IMR-90 (cell line): ENCODE results near the gene TSPAN3. TPM values are rescaled to one million over a fixed set of nuclear protein-coding genes. Genes with fewer than 3 reads are reported as not detected.

Experiments
- ATAC-seq: fragments of 200-7000 bp; cut with Tn5 transposase; 2 replicates; pipeline ENCODE4 v1.9.1; 2020; ENCODE audit warnings: low read depth, mild to moderate bottlenecking, moderate library complexity
- BruUV-seq: library from RNA; stranded (reverse); fragments of 400-500 nt; replicated peaks from 2 replicates; lab custom pipeline; 2021; lab: Mats Ljungman, UMichigan
- CTCF ChIA-PET: fragments of 300-600 bp; formaldehyde crosslinking; extraction: SDS; loops from one replicate; lab custom pipeline; 2021; ENCODE audit warnings: antibody characterized with exemption; lab: Yijun Ruan, JAX
- POLR2A ChIA-PET: fragments of 300-600 bp; sonication (Branson Sonifier 250); formaldehyde crosslinking; loops from one replicate; lab custom pipeline; 2022; ENCODE audit warnings: antibody characterized with exemption; ENCODE audit not compliant: unreplicated experiment; lab: Charles Lee
- DNase-seq: peaks from one replicate; pipeline ENCODE4 v3.0.0; 2013
- H2AFZ ChIP-seq: replicated peaks from 2 replicates; pipeline ENCODE3; 2013; ENCODE audit warnings: low read length, mild to moderate bottlenecking; ENCODE audit not compliant: poor library complexity
- H2AK5ac ChIP-seq: 2 replicates; pipeline ENCODE4 v1.6.1; 2013; ENCODE audit warnings: low read depth, low read length, inconsistent platforms
- H2AK9ac ChIP-seq: replicated peaks from 2 replicates; pipeline ENCODE3; 2013; ENCODE audit warnings: mild to moderate bottlenecking, low read depth, low read length, moderate library complexity; ENCODE audit not compliant: poor library complexity
- H2BK120ac ChIP-seq: 2 replicates; pipeline ENCODE4 v1.6.1; 2013; ENCODE audit warnings: low read depth, low read length, inconsistent platforms
- H2BK15ac ChIP-seq: 3 replicates; pipeline ENCODE4 v1.6.1; 2013; ENCODE audit warnings: low read depth, low read length, inconsistent platforms
- H2BK20ac ChIP-seq: 2 replicates; pipeline ENCODE4 v1.6.1; 2013; ENCODE audit warnings: low read depth, mild to moderate bottlenecking, inconsistent platforms, low read length, moderate library complexity
- H2BK5ac ChIP-seq: 2 replicates; pipeline ENCODE4 v1.6.1; 2013; ENCODE audit warnings: mild to moderate bottlenecking, low read depth, low read length, inconsistent platforms; ENCODE audit not compliant: poor library complexity, severe bottlenecking
- H3K14ac ChIP-seq: replicated peaks from 2 replicates; pipeline ENCODE4 v1.6.1; 2013; ENCODE audit warnings: low read depth, low read length, inconsistent platforms
- H3K18ac ChIP-seq: 2 replicates; pipeline ENCODE4 v1.6.1; 2013; ENCODE audit warnings: low read depth, low read length, control low read depth
- H3K23ac ChIP-seq: 2 replicates; pipeline ENCODE4 v1.6.1; 2013; ENCODE audit warnings: low read depth, low read length, inconsistent platforms
- H3K27ac ChIP-seq: 2 replicates; pipeline ENCODE4 v1.5.1; 2013; ENCODE audit warnings: mild to moderate bottlenecking, control low read depth, low read length; ENCODE audit not compliant: insufficient read depth
- H3K27me3 ChIP-seq: 2 replicates; pipeline ENCODE4 v1.6.1; 2013; ENCODE audit warnings: low read length; ENCODE audit not compliant: control insufficient read depth, insufficient read depth
- H3K36me3 ChIP-seq: 2 replicates; pipeline ENCODE4 v1.6.1; 2013; ENCODE audit warnings: low read length, mixed read lengths; ENCODE audit not compliant: control insufficient read depth, insufficient read depth
- H3K4ac ChIP-seq: 2 replicates; pipeline ENCODE4 v1.6.1; 2013; ENCODE audit warnings: low read depth, low read length, inconsistent platforms
- H3K4me1 ChIP-seq: 2 replicates; pipeline ENCODE4 v1.6.1; 2013; ENCODE audit warnings: low read length, mixed read lengths; ENCODE audit not compliant: control insufficient read depth, insufficient read depth
- H3K4me2 ChIP-seq: 2 replicates; pipeline ENCODE4 v1.6.1; 2013; ENCODE audit warnings: low read depth, mild to moderate bottlenecking, control low read depth, low read length, moderate library complexity
- H3K4me3 ChIP-seq: 2 replicates; pipeline ENCODE4 v1.5.1; 2013; ENCODE audit warnings: low read depth, mild to moderate bottlenecking, control low read depth, low read length, moderate library complexity; ENCODE audit not compliant: insufficient read depth
- H3K56ac ChIP-seq: 2 replicates; pipeline ENCODE4 v1.6.1; 2013; ENCODE audit warnings: low read length, inconsistent platforms; ENCODE audit not compliant: insufficient read depth; ENCODE audit errors: extremely low read depth
- H3K79me1 ChIP-seq, 2 experiments: 2 replicates each; pipeline ENCODE4 v1.6.1; 2013; ENCODE audit warnings: low read length in 2 of 2, inconsistent platforms in 1 of 2, low read depth in 1 of 2
- H3K9ac ChIP-seq: 2 replicates; pipeline ENCODE4 v1.6.1; 2013; ENCODE audit warnings: low read depth, low read length, control low read depth
- H3K9me1 ChIP-seq: 2 replicates; pipeline ENCODE4 v1.6.1; 2013; ENCODE audit warnings: low read length, inconsistent platforms; ENCODE audit not compliant: insufficient read depth
- H3K9me3 ChIP-seq: 2 replicates; pipeline ENCODE4 v1.6.1; 2013; ENCODE audit warnings: low read length; ENCODE audit not compliant: control insufficient read depth, insufficient read depth
- H4K20me1 ChIP-seq: 2 replicates; pipeline ENCODE4 v1.6.1; 2013; ENCODE audit warnings: low read length, inconsistent platforms; ENCODE audit not compliant: insufficient read depth
- H4K5ac ChIP-seq: 2 replicates; pipeline ENCODE4 v1.6.1; 2013; ENCODE audit warnings: mild to moderate bottlenecking, low read depth, low read length, control low read depth
- H4K8ac ChIP-seq, 2 experiments: 2 replicates each; pipeline ENCODE4 v1.6.1; 2013; ENCODE audit warnings: low read depth in 2 of 2, low read length in 2 of 2, control low read depth in 1 of 2, inconsistent platforms in 1 of 2
- H4K91ac ChIP-seq: 2 replicates; pipeline ENCODE4 v1.6.1; 2013; ENCODE audit warnings: low read depth, low read length, inconsistent platforms; ENCODE audit not compliant: insufficient read depth
- CHD1 ChIP-seq: IDR thresholded peaks from 2 replicates; pipeline ENCODE4 v1.6.1; 2012; ENCODE audit warnings: low read depth, low read length, improper control_type of control experiment
- CTCF ChIP-seq: conservative IDR thresholded peaks from 2 replicates; pipeline ENCODE4 v1.5.1; 2012; ENCODE audit warnings: mild to moderate bottlenecking, low read depth, low read length, improper control_type of control experiment
- FOS ChIP-seq: fragments of 150-350 bp; IDR thresholded peaks from 2 replicates; pipeline ENCODE4 v1.6.1; 2016; ENCODE audit warnings: low read depth, low read length
- MXI1 ChIP-seq: IDR thresholded peaks from 2 replicates; pipeline ENCODE4 v1.6.1; 2012; ENCODE audit warnings: low read depth, mild to moderate bottlenecking, low read length, moderate library complexity, borderline replicate concordance
- RFX5 ChIP-seq: IDR thresholded peaks from 2 replicates; pipeline ENCODE4 v1.8.0; 2012; ENCODE audit warnings: low read depth, mild to moderate bottlenecking, low read length, moderate library complexity
- WGBS, 2 experiments: methylation state at CpG; one replicate each; pipeline versions ENCODE4 v1.1.5 to v1.1.7; 2013; ENCODE audit warnings: missing lambda C conversion rate in 2 of 2; ENCODE audit not compliant: insufficient read length in 1 of 2; ENCODE audit errors: extremely low coverage in 2 of 2; 5-methylcytosine and 5-hydroxymethylcytosine counted together
- dilution Hi-C: fragments of 300-500 bp; cut with HindIII; formaldehyde crosslinking; loops from one replicate; pipeline ENCODE4 v1.14.3; 2018; ENCODE audit warnings: low sequenced_read_pairs; ENCODE audit not compliant: unreplicated experiment
- in situ Hi-C: fragments of 300-500 bp; cut with MboI; formaldehyde crosslinking; loops from 3 replicates; pipeline ENCODE4 v1.14.3; 2019; ENCODE audit warnings: low sequenced_read_pairs, inconsistent platforms, mixed read lengths
- intact Hi-C: fragments of 100-400 bp; cut with micrococcal nuclease; formaldehyde crosslinking; loops from 2 replicates; pipeline ENCODE4 v1.10.0; 2022
- polyA plus RNA-seq, 3 experiments: library from polyadenylated mRNA; depleted of rRNA; stranded (reverse); fragments of >200 nt; gene quantifications; 2 replicates each; pipeline ENCODE4 v1.2.3, GENCODE V29; 2012; ENCODE audit warnings: low replicate concordance in 1 of 3
- total RNA-seq: library from RNA; depleted of rRNA; stranded (reverse); fragments of >200 nt; gene quantifications from 2 replicates; pipeline ENCODE4 v1.2.3, GENCODE V29; 2012

The TSPAN3 gene
- total and polyA plus RNA-seq, 2 of the 4 experiments (the other 2 are of a cell fraction): 270 to 295 TPM

- no TSS peak for BruUV-seq
- H3K9me1 ChIP-seq: peaks cover 3% of the 10 kb centered on the region; the same call in 1 of the 2 replicates
- H3K9ac ChIP-seq: no peak overlapping the region
- H2AK5ac ChIP-seq: no peak overlapping the region
- TF ChIP-seq CHD1 (no peak), CTCF (no peak), FOS (no peak), RFX5 (no peak), MXI1 (no peak)
- no peak for DNase-seq
- H3K9me3 ChIP-seq: no peaks in the 10 kb centered on the region
- H4K20me1 ChIP-seq: no peaks in the 10 kb centered on the region
- H2BK15ac ChIP-seq: no peak overlapping the region
- WGBS, 2 experiments: no CpG with 5 or more reads among the region's 2 CpGs
- H4K8ac ChIP-seq: no peak overlapping the region
- H2BK120ac ChIP-seq: no peak overlapping the region
- H2AK9ac ChIP-seq: no peak overlapping the region
- peaks cover 16% of the 10 kb centered on the region for H3K27me3 ChIP-seq
- dilution Hi-C loops: no loop called here
- no peak overlapping the region for H3K23ac ChIP-seq
- intact Hi-C loops: no loop called here
- no peak overlapping the region for H3K4ac ChIP-seq
- no peak overlapping the region for H3K27ac ChIP-seq
- no peaks in the 10 kb centered on the region for H3K36me3 ChIP-seq
- in situ Hi-C loops: no loop called here
- H3K14ac ChIP-seq: no peak overlapping the region
- no peak overlapping the region for H2BK20ac ChIP-seq
- no peak overlapping the region for H3K18ac ChIP-seq
- peaks cover 8% of the 10 kb centered on the region for H3K4me1 ChIP-seq
- H3K4me3 ChIP-seq: no peak overlapping the region
- H4K91ac ChIP-seq: no peak overlapping the region
- no peak overlapping the region for H3K56ac ChIP-seq
- H3K4me2 ChIP-seq: no peak overlapping the region
- ChIA-PET POLR2A (no interaction called here), CTCF (no interaction called here)
- H2BK5ac ChIP-seq: no peak overlapping the region
- ATAC-seq: no peak
- no peak overlapping the region for H2AFZ ChIP-seq
- no peaks in the 10 kb centered on the region for H3K79me1 ChIP-seq
- no peak overlapping the region for H4K5ac ChIP-seq
Measured at GRCh38 chr15:76999996-77000395, 70.9 kb downstream of the TSPAN3 start.
